Measurements from ENCODE around the gene PNKD.

Gene PNKD

GRCh38 chr2:218278531-218279360 lies 8.4 kb downstream of the PNKD start:
- no peaks in the 10 kb centered on the region for H3K27me3 ChIP-seq (ENCODE audit: insufficient read depth, poor library complexity, severe bottlenecking)
- no peak for TF ChIP-seq POLR2AphosphoS5 (IDR thresholded peaks at IDR 0.05; ENCODE audit: low read depth)
- TF ChIP-seq CTCF (IDR thresholded peaks at IDR 0.05; ENCODE audit: insufficient read depth, low read length) = no peak
- no peak for TF ChIP-seq SPI1 (IDR thresholded peaks at IDR 0.05; ENCODE audit: borderline replicate concordance, low read depth)
- no peak for TF ChIP-seq GABPA (IDR thresholded peaks at IDR 0.05; ENCODE audit: low read depth)
- TF ChIP-seq REST (IDR thresholded peaks at IDR 0.05; ENCODE audit: insufficient replicate concordance, low read depth) = no peak
- no peak for DNase-seq (ENCODE audit: low read depth in 1 of 2, low spot score in 1 of 2)
- no peak overlapping the region for H3K27ac ChIP-seq (replicated peaks)
- H3K4me3 ChIP-seq (replicated peaks; ENCODE audit: insufficient read depth, low read length) = no peak overlapping the region

- no peak for DNase-seq (ENCODE audit: low read depth in 1 of 2, low spot score in 1 of 2)
- Histone ChIP-seq H3K27ac (replicated peaks) (no peak overlapping the region), H3K27me3 (ENCODE audit: insufficient read depth, poor library complexity, severe bottlenecking) (no peaks in the 10 kb centered on the region), H3K4me3 (replicated peaks; ENCODE audit: insufficient read depth, low read length) (no peak overlapping the region)
- no peak for TF ChIP-seq POLR2AphosphoS5 (IDR thresholded peaks at IDR 0.05; ENCODE audit: low read depth)
- no peak for TF ChIP-seq SPI1 (IDR thresholded peaks at IDR 0.05; ENCODE audit: borderline replicate concordance, low read depth)
- no peak for TF ChIP-seq GABPA (IDR thresholded peaks at IDR 0.05; ENCODE audit: low read depth)
- no peak for TF ChIP-seq CTCF (IDR thresholded peaks at IDR 0.05; ENCODE audit: insufficient read depth, low read length)
- no peak for TF ChIP-seq REST (IDR thresholded peaks at IDR 0.05; ENCODE audit: insufficient replicate concordance, low read depth)
Measured at GRCh38 chr2:218280260-218280870, 10.0 kb downstream of the PNKD start.

- Histone ChIP-seq H3K27ac (replicated peaks) (no peak overlapping the region), H3K27me3 (ENCODE audit: insufficient read depth, poor library complexity, severe bottlenecking) (no peaks in the 10 kb centered on the region), H3K4me3 (replicated peaks; ENCODE audit: insufficient read depth, low read length) (no peak overlapping the region)
- TF ChIP-seq POLR2AphosphoS5 (IDR thresholded peaks at IDR 0.05; ENCODE audit: low read depth) (no peak), SPI1 (IDR thresholded peaks at IDR 0.05; ENCODE audit: borderline replicate concordance, low read depth) (no peak), CTCF (IDR thresholded peaks at IDR 0.05; ENCODE audit: insufficient read depth, low read length) (no peak), REST (IDR thresholded peaks at IDR 0.05; ENCODE audit: insufficient replicate concordance, low read depth) (no peak), GABPA (IDR thresholded peaks at IDR 0.05; ENCODE audit: low read depth) (no peak)
- DNase-seq (ENCODE audit: low read depth in 1 of 2, low spot score in 1 of 2) = no peak
Measured at GRCh38 chr2:218281449-218281848, 11.1 kb downstream of the PNKD start.
